Lower lobe of right lung (tissue), 2 donors: ENCODE measurements around the gene MACROD2. TPM values are rescaled to one million over a fixed set of nuclear protein-coding genes. Genes with fewer than 3 reads are reported as not detected.

Experiments
- ATAC-seq, 2 donors: fragments of 200-7000 bp; cut with Tn5 transposase; one replicate each; pipeline ENCODE4 v1.9.1; 2020 to 2022; ENCODE audit warnings: mild to moderate bottlenecking in 2 of 2, moderate library complexity in 2 of 2
- DNase-seq: peaks from one replicate; pipeline ENCODE4 v3.0.0-alpha.2; 2020
- H3K27ac ChIP-seq: fragments of 200-600 bp; one replicate; pipeline ENCODE4 v1.8.0; 2022
- H3K27me3 ChIP-seq: fragments of 200-600 bp; one replicate; pipeline ENCODE4 v1.8.0; 2022; ENCODE audit warnings: low read depth
- H3K36me3 ChIP-seq: fragments of 200-600 bp; one replicate; pipeline ENCODE4 v1.8.0; 2022; ENCODE audit warnings: mild to moderate bottlenecking
- H3K4me1 ChIP-seq: fragments of 200-600 bp; one replicate; pipeline ENCODE4 v1.8.0; 2022
- H3K4me3 ChIP-seq: fragments of 200-600 bp; one replicate; pipeline ENCODE4 v1.8.0; 2022; ENCODE audit warnings: mild to moderate bottlenecking
- H3K9me3 ChIP-seq: fragments of 200-600 bp; one replicate; pipeline ENCODE4 v1.8.0; 2022
- intact Hi-C: fragments of 100-400 bp; cut with DNase I; formaldehyde crosslinking; loops from one replicate; pipeline ENCODE4 v1.11.0; 2022
- total RNA-seq: library from RNA; stranded (reverse); fragmentation: NEBNext Ultra II Directional; extraction: Animal tissue kit (Norgen Biotek cat#: 25700); gene quantifications from one replicate; pipeline ENCODE4 v1.2.1, GENCODE V29; 2021
- TF ChIP-seq, protein P1 (sequence below): fragments of 200-600 bp; IDR thresholded peaks from one replicate; pipeline ENCODE4 v1.8.0; 2022; ENCODE audit warnings: antibody characterized with exemption, mild to moderate bottlenecking
- donor health status: DM: no; HTN: yes; CAD: no; lungs with severe emphysema.

Gene MACROD2
- total RNA-seq, 1 donor from 2014 or later, result 73.0 TPM

DNA sequence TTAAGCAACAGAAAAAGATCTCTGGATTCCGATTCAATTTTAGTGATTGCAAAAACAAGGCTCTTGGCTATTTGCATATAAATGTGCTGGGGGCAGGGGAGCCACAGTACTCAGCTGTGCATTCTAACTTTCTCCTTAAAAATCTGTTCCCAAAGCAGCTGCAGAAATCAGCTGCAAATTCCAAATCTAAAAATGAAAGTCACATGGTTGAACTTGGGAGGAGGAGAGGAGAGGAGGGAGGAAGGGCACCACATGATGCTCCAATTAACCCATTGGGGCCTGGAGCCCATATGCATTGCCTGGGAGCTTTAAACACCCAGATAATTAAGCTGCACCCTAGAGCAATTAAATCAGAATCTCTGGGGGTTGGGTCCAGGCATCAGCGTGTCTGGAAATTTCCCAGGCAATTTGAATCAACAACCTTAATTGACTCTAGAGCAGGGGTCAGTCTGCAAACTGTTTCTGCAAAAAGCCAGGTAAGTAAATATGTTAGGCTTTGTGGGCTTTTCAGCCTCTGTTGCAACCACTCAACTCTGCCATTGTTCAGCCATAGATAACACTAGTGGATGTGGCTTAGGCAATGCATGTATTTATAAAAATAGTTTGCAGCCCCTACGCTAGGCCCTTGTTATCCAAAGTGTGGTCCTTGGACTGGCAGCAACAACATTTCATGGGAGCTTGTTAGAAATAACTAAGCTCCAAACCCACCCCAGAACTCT, 2069.8 kb downstream of the MACROD2 start:
- H3K36me3 ChIP-seq, result no peaks in the 10 kb centered on the region
- peaks cover 5% of the 10 kb centered on the region for H3K4me1 ChIP-seq
- no peak for ATAC-seq
- no peaks in the 10 kb centered on the region for H3K9me3 ChIP-seq
- TF ChIP-seq, protein P1, sequence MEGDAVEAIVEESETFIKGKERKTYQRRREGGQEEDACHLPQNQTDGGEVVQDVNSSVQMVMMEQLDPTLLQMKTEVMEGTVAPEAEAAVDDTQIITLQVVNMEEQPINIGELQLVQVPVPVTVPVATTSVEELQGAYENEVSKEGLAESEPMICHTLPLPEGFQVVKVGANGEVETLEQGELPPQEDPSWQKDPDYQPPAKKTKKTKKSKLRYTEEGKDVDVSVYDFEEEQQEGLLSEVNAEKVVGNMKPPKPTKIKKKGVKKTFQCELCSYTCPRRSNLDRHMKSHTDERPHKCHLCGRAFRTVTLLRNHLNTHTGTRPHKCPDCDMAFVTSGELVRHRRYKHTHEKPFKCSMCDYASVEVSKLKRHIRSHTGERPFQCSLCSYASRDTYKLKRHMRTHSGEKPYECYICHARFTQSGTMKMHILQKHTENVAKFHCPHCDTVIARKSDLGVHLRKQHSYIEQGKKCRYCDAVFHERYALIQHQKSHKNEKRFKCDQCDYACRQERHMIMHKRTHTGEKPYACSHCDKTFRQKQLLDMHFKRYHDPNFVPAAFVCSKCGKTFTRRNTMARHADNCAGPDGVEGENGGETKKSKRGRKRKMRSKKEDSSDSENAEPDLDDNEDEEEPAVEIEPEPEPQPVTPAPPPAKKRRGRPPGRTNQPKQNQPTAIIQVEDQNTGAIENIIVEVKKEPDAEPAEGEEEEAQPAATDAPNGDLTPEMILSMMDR, result no peak
- DNase-seq, result no peak
- H3K27me3 ChIP-seq, result no peaks in the 10 kb centered on the region
- no peak overlapping the region for H3K27ac ChIP-seq
- H3K4me3 ChIP-seq, result no peak overlapping the region
- intact Hi-C loops, result no loop called here

DNA sequence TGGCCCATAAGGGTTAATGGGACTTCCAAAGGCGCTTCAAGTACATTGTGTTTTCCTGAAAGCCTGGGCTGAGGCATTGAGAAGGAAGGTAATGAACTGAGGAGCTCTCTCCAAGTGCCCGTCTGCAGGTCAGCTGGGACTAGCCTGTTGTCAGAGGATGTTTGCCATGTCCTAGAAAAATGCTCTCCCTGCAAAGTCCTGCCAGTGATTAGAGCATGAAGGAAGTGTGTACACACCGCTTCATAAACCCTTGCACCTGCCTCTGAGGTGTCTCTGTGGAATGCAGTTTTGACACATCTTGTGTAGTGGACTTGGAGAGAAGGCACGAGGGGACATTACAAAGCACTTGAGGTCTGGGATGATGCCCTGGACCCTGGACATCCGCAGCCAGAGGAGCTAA, 2071.3 kb downstream of the MACROD2 start:
- intact Hi-C loops, result no loop called here
- no peaks in the 10 kb centered on the region for H3K9me3 ChIP-seq
- H3K27me3 ChIP-seq, result no peaks in the 10 kb centered on the region
- no peak overlapping the region for H3K4me3 ChIP-seq
- DNase-seq, result no peak
- TF ChIP-seq, protein P1, result no peak
- H3K27ac ChIP-seq, result no peak overlapping the region
- no peak for ATAC-seq
- H3K36me3 ChIP-seq, result no peaks in the 10 kb centered on the region
- peaks cover 5% of the 10 kb centered on the region for H3K4me1 ChIP-seq

DNA sequence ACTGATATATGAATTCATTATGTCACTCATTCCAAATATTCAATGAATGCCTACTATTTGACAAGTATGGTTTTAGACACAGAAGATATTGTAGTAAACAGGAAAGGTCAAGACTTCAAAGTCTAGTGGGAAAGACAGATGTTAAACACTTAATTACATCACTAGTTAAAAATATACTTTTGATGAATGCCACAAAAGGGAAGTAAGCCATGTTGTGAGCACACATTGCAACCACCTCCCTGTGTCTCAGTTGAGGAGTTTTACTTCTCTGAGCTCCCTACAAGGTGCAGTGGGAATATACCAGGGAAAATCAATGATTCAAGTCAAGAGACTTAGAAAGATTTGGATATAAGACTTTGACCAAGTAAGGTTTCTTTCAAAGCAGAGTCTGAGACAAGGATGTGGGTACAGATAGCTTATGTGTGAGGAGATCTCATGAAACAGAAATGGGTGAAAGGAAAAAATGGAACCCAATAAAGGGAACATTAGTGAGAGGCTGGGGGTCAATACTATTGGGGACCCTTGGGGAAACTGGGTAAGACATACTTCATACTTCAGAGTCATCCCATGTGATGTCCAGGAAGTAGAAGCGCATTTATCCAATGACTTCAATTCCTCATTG, 2074.2 kb downstream of the MACROD2 start:
- Histone ChIP-seq H3K27ac (no peak overlapping the region), H3K4me1 (peaks cover 2% of the 10 kb centered on the region), H3K9me3 (no peaks in the 10 kb centered on the region), H3K36me3 (no peaks in the 10 kb centered on the region), H3K4me3 (no peak overlapping the region), H3K27me3 (no peaks in the 10 kb centered on the region)
- no peak for DNase-seq
- intact Hi-C loops, result no loop called here
- ATAC-seq, result no peak
- TF ChIP-seq, protein P1, result no peak

DNA sequence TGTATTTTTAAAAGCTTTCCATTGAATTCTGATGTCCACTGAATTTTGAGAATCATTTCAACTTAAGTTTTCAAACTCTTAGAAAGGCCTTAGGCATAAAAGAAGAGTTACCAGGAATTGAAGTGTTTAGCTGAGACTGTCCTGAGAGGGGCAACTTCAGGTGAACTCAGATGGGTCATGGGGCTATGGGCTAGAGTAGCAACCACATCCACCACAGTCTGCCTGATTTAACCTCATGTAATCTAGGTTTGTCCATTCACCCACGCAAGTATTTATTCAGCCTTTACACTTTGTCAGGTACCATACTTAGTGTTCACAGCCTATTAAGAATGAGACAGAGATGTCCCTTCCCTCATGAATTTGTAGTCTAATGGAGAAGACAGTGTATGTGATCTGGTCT, 2076.9 kb downstream of the MACROD2 start:
- DNase-seq, result no peak
- no peaks in the 10 kb centered on the region for H3K36me3 ChIP-seq
- H3K27me3 ChIP-seq, result no peaks in the 10 kb centered on the region
- no peak overlapping the region for H3K27ac ChIP-seq
- ATAC-seq, result no peak
- H3K4me3 ChIP-seq, result no peak overlapping the region
- H3K9me3 ChIP-seq, result no peaks in the 10 kb centered on the region
- no peaks in the 10 kb centered on the region for H3K4me1 ChIP-seq
- TF ChIP-seq, protein P1, result no peak
- intact Hi-C loops, result no loop called here

DNA sequence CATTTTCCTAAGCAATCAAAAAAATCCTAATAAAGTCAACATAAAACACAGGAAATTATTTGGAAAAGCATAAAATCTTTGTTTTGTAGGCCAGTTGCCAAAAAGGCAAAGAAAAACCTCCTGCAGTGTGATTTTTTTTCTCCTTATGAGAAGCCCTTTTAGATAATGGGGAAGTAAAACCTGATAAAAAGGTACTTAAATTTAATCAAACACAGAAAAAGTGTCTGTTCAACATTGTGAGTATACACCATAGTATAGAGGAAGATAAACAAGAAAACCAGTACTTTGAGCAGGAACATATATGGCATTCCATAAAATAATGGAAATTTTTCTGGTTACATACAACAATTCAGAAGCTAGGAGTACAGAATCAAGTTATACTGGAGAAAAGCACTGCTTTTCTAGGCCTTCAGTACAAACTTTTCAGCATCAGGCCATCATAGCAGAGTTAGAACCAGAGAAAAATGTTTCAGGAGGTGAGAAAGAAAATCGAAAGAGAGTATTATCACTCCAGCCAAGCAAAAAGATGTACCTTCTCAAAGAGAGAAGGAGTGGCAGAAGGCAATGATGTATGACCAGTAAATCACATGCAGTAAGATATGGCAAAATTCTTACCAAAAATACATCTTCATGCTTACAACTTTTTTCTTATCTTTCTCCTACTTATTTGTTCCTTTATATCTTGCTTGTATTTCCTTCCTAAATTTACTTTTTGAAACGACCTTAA, 2083.0 kb downstream of the MACROD2 start:
- H3K4me3 ChIP-seq, result no peak overlapping the region
- no peaks in the 10 kb centered on the region for H3K4me1 ChIP-seq
- no peak for DNase-seq
- H3K27me3 ChIP-seq, result no peaks in the 10 kb centered on the region
- no peaks in the 10 kb centered on the region for H3K36me3 ChIP-seq
- H3K9me3 ChIP-seq, result no peaks in the 10 kb centered on the region
- TF ChIP-seq, protein P1, result no peak
- intact Hi-C loops, result no loop called here
- no peak overlapping the region for H3K27ac ChIP-seq
- no peak for ATAC-seq
